Measurements from ENCODE around the gene PAN2.
"Not testable (repeated sequence)": the region's sequence is repeated elsewhere in the genome, so short reads cannot be mapped to it uniquely, and the experiment has no call there.

Gene PAN2

DNA sequence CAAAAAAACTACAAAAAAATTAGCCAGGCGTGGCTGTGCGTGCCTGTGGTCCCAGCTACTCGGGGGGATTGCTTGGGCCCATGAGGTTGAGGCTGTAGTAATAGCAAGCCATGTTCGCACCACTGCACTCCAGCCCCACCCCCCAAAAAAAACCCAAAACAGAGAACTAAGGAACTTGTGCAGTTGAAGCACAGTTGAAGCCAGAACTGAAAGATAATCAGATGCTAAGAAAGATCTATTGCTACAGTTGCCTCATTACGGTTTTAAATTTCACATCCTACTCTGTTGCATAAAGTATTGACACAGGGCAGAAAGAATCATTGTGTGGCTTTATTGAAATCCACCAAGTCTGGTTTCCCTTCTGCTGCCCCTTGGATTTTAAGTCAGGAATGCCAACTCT lies 37.5 kb downstream of the PAN2 start:
- FAIRE-seq (no peak), DNase-seq (ENCODE audit: insufficient read length, low spot score) (no peak)
- TF ChIP-seq, protein P1, sequence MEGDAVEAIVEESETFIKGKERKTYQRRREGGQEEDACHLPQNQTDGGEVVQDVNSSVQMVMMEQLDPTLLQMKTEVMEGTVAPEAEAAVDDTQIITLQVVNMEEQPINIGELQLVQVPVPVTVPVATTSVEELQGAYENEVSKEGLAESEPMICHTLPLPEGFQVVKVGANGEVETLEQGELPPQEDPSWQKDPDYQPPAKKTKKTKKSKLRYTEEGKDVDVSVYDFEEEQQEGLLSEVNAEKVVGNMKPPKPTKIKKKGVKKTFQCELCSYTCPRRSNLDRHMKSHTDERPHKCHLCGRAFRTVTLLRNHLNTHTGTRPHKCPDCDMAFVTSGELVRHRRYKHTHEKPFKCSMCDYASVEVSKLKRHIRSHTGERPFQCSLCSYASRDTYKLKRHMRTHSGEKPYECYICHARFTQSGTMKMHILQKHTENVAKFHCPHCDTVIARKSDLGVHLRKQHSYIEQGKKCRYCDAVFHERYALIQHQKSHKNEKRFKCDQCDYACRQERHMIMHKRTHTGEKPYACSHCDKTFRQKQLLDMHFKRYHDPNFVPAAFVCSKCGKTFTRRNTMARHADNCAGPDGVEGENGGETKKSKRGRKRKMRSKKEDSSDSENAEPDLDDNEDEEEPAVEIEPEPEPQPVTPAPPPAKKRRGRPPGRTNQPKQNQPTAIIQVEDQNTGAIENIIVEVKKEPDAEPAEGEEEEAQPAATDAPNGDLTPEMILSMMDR (IDR thresholded peaks at IDR 0.05; ENCODE audit: insufficient read depth, missing control alignments), result no peak

DNA sequence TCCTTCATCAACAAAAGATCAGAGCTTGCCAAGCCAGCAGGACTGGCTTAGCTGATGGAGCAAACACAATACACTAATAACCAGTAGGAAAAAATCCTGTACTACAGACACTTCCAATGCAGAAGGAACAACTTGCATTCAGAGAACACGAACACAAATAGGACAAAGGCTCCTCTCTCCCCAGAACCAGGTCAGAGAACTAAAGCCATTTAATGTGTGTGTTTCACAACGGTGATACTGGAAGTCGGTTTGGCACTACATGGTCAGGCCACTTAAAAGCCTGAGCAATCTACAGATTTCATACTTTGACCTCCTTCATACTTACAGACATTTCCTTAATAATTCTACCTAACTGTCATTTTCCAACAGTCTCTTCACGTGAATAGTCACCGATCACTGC lies 40.0 kb downstream of the PAN2 start:
- TF ChIP-seq, protein P1 (IDR thresholded peaks at IDR 0.05; ENCODE audit: insufficient read depth, missing control alignments), result no peak
- no peak for FAIRE-seq
- DNase-seq (ENCODE audit: insufficient read length, low spot score), result no peak

DNA sequence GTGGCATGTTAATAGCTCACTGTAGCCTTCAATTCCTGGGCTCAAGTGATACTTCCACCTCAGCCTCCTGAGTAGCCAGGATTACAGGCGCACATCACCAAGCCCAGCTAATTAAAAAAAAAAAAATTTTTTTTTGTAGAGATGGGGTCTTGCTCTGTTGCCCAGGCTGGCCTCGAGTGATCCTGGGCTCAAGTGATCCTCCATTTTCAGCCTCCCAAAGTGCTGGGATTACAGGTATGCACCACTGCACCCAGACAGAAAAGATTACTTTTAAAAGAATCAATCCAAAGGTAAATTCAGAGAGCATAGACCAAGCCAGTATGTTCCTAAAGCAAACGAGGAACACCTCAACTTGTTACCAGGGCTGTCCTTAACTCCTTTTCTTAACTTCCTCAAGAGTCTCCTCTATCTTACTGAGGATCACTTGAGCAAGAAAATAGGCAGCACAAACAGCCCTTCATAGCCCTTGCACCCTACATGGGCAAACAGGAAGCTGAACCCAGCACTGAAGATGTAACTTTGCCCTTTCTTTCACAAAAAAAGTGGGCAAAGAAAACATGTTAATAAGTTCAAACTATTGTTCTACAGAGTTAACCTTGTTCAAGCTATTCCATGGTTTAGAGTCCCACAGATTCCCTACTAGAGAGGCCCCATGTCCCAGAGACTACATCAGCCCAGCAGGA lies 45.0 kb downstream of the PAN2 start:
- TF ChIP-seq, protein P1 (IDR thresholded peaks at IDR 0.05; ENCODE audit: insufficient read depth, missing control alignments), result no peak
- DNase-seq (ENCODE audit: insufficient read length, low spot score) (no peak), FAIRE-seq (no peak)

GRCh38 chr12:56286044-56286830 lies 47.6 kb downstream of the PAN2 start:
- no peak for FAIRE-seq

GRCh38 chr12:56284263-56284662 lies 49.5 kb downstream of the PAN2 start:
- DNase-seq (ENCODE audit: insufficient read length, low spot score); FAIRE-seq: not testable (repeated sequence)

More at GRCh38 chr12:56286044-56286830, 47.6 kb downstream of the PAN2 start:
- TF ChIP-seq, protein P1 (IDR thresholded peaks at IDR 0.05; ENCODE audit: insufficient read depth, missing control alignments), result no peak
- no peak for DNase-seq (ENCODE audit: insufficient read length, low spot score)

GRCh38 chr12:56282579-56282978 lies 51.2 kb downstream of the PAN2 start:
- no peak for DNase-seq (ENCODE audit: insufficient read length, low spot score)
- FAIRE-seq, result no peak
- TF ChIP-seq, protein P1 (IDR thresholded peaks at IDR 0.05; ENCODE audit: insufficient read depth, missing control alignments), result no peak

- TF ChIP-seq, protein P1 (IDR thresholded peaks at IDR 0.05; ENCODE audit: insufficient read depth, missing control alignments), result no peak
- no peak for DNase-seq (ENCODE audit: insufficient read length, low spot score)
- FAIRE-seq, result no peak
Observed at GRCh38 chr12:56282030-56282429, 51.8 kb downstream of the PAN2 start.
